Myocyte (in vitro differentiated cells): ENCODE measurements around the gene MICU1. TPM values are rescaled to one million over a fixed set of nuclear protein-coding genes. Genes with fewer than 3 reads are reported as not detected.
A peak's percentile ranks its signal among the peaks of the same experiment; 100 is the strongest.
"Not testable (repeated sequence)": the region's sequence is repeated elsewhere in the genome, so short reads cannot be mapped to it uniquely, and the experiment has no call there.

Experiments
- DNase-seq: peaks from one replicate; pipeline ENCODE4 v3.0.0-alpha.2; 2012; ENCODE audit warnings: low read depth
- total RNA-seq: library from RNA; depleted of rRNA; stranded (reverse); fragments of >200 nt; gene quantifications from 2 replicates; pipeline ENCODE4 v1.2.3, GENCODE V29; 2014

The MICU1 gene
- total RNA-seq, 1 donor from 2014 or later = 192 TPM

DNA sequence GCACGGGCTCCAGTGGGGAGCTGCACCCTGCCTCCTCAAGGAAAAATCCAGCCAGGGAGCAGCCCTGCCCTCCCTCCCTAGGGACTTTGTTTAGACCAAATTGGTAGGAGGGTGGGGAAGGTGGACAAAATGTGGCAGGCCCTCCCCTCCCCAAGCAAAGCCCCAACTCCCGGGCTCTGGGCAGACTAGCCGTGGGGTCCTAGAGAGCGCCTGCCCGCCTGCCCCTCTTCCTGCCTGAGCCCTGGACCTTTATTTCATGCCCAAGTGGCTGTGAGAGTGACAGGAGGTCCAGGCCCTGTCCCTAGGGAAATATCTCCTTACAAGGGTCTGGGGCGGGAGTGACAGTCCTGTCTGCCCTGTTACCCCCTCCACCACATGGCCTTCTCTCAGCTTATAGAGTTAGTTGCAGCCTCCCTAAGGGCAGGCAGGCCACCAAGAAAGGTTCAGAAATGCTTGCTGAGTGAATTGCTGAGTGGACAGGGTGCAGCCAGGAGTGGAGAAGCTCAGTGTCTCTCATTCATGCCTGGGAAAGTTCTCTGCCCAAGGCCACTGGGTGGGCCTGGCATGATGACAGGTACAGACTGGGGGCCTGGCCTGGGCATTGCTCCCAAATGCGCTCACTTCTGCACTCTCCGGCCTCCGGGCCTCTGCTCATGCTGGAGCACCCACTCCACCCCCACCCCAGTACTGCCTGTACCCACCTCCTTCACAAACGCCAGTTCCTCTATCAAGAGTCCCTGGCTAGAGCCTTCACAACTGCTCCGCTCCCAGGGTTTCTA lies 296.4 kb downstream of the MICU1 start:
- no peak for DNase-seq

DNA sequence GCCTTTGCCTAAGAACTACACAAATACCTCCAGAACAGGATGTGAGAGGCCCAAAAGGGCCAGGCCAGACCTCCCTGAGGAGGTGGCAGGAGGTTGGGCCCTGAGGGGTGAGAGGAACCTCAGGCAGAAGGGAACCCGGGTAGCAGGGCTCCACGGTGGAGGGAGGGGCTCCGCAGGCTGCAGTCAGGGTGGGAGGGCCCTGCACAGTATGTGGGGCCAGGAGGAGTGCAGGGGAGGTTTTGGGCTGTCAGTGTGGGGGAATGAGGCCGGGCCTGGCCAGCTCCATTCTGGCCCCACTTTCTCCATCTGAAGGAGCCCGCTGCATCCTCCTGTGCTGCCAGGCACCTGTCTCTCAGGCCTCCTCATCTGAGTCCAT lies 297.1 kb downstream of the MICU1 start:
- DNase-seq = no peak

DNA sequence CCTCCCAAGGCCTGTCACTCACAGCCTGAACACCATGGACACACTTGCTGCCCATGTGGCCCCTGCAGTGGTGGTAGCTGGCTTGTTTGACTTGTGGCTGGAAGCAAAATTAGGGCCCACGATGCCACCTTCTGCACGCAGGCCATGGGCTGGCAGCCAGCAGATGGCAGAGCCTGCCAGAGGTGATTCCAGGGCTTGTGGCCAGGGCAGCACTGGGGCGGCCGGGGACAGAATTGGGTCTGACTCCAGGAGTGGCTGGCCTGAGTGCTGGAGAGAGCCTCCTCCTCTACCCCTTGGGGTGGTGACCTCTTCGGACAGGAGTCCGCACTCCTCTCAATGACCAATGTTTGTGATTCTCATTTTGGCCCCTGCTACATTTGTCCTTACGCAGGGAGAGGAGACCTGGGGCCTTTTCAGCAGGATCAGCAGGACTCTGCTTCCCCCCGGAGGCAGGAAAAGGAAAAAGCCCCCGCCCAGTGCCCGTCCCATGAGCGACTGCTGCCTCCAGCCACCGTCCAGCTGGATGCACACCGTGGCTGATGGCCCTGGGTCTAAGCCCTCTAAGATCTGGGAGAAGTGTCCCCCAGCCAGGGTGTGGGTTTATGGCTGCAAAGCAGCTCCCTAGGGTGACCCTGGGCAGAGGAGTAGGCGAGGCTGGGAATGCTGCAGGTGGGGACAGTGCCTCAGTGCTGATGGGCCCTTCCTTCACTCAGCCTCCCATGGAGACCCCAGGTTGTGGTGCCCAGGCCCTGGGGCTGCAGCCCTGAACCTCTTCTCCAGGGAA lies 297.6 kb downstream of the MICU1 start:
- DNase-seq = peak; percentile 84

DNA sequence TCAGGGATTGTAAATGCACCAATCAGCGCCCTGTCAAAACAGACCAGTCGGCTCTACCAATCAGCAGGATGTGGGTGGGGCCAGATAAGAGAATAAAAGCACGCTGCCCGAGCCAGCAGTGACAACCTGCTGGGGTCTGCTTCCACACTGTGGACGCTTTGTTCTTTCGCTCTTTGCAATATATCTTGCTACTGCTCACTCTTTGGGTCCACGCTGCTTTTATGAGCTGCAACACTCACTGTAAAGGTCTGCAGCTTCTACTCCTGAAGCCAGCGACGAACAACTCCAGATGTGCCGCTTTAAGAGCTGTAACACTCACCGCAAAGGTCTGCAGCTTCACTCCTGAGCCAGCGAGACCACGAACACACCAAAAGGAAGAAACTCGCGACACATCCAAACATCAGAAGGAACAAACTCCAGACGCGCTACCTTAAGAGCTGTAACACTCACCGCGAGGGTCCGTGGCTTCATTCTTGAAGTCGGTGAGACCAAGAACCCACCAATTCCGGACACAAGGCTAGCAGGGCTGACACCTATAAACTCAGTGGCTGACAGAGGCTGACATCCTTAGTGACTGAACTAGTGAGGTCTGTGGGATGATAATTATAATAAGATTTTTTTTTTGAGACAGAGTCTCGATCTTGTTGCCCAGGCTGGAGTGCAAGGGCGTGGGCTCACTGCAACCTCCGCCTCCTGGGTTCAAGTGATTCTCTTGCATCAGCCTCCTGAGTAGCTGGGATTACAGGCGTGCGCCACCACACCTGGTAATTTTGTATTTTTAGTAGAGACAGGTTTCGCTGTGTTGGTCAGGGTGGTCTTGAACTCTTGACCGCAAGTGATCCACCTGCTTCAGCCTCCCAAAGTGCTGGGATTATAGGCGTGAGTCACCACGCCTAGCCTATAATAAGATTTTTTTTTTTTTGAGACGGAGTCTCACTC lies 298.9 kb downstream of the MICU1 start:
- not testable (repeated sequence) for DNase-seq

DNA sequence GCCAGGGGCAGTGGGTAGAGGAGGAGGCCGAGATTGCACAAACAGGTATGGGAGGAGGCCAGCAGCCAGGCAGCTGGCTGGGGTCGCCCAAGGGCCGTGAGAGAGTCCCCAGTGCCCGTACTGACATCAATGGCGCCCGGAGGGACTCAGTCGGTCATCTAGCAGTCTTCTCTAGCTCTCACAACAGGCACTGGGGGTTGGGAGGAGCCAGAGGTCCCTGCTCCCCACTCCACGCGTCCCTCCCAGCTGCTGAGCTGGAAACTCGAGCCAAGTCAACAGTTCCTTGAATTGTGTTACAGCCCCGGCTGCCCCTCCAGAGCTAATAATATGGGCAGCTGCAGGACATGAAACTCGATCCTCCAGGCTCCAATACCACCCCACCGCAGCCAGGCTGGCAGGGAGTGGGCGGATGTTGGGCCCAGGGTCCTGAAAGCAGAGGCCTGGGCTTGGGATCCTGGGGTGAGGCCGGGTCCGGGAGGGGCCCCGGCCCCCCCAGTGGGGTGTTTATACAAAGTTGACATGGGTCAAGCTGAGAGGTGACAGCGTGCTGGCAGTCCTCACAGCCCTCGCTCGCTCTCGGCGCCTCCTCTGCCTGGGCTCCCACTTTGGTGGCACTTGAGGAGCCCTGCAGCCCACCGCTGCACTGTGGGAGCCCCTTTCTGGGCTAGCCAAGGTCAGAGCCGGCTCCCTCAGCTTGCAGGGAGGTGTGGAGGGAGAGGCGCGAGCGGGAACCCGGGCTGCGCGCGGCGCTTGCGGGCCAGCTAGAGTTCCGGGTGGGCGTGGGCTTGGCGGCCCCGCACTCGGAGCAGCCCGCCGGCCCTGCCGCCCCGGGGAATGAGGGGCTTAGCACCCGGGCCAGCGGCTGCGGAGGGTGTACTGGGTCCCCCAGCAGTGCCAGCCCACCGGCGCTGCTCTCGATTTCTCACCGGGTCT lies 300.4 kb downstream of the MICU1 start:
- DNase-seq = peak; percentile 99

DNA sequence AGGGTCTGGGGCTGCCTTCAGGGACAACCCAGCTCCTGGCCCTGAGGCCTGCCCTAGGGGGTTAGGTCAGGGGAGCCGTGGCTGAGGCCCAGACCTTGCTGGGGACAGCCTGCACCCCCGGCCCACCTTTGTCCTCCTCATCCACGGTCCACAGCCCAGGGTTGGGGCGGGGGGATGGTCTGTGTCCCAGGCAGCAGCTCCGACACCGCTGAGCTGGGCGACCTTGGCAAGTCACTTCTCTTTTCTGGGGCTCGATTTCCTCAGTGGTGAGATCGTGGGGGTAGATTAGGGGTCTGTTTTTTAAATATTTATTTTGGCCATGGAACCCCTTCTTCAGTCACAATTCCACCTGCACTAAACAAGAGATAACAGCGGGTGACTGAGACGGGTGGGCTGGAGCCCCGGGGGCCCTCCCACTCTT lies 302.1 kb downstream of the MICU1 start:
- no peak for DNase-seq

DNA sequence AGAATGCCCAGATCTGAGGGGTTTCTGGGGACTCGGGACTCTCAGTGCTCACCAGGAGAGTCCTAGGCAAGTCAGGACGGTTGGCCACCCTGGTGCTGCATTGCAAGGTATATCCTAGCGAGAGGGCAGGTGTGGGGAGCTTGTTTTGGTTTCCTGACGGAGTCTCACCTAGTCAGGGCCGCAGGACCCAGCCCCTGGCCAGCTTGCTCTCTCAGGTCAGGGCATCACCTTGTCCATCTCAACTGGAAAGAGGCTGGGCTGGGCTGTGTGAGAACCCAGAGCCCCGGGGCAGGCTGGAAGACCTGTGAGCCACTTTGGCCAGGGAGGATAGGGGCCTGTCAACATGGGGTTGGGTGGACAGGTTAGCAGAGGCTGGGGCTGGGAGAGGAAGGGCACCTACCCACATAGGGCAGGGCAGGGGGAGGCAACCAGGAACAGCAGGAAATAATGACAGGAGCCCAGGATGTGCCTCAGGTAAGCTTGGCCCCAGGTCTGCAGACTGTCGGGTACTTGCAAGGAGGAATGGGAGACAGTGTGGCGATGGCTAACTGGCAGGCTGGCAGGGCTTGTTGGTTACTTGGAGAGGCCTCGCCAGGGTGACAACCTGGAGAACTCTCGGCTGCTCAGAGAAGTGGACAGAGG lies 302.6 kb downstream of the MICU1 start:
- no peak for DNase-seq

DNA sequence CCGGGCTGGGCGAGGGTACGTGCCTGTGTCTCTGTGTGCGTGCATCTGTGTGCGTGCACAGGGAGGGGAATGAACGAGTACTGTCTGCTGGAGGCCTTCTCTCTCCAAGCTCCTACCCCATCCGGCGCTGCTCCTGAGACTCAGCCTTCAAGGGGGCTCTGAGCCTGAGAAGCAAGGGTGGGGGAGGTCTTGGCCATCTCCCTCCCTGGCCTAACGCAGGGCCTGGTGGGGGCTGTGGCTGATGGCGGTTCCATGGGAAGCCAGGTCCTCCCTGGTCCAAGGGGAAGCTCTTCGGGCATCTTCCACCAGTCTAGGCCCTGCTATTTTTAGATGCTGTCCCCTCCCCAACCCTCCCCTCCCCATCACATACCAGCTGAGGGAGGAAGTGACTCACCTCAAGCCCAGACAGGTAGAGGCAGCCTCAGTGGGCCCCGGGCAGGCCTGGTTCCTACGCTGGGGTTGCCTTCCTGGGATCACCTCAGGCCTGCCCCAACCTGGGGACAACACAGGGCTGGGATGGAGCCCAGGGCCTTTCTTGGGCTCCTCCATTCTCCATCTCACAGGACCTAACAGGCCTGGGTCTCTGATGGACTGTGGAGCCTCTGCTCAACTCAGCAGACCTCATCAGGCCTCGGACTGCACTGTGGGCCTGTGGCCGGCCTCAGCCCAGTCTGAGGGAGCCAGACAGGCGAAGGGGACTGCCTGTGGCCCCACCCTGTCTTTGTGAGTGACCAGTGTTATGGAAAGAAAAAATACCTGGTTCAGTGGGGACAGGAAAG lies 303.4 kb downstream of the MICU1 start:
- DNase-seq = no peak

DNA sequence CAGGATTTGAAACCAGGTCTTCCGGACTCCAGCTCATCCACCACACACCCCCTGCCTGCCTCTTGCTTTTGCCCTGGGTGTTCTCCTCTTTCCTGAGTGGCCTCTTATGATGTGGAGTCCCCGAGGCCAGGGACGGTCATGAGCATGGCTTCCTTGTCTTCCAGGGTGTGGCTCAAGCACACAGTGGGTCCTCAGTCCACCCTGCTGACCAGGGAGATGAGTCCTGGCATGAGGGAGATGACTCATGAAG lies 303.9 kb downstream of the MICU1 start:
- DNase-seq = no peak

DNA sequence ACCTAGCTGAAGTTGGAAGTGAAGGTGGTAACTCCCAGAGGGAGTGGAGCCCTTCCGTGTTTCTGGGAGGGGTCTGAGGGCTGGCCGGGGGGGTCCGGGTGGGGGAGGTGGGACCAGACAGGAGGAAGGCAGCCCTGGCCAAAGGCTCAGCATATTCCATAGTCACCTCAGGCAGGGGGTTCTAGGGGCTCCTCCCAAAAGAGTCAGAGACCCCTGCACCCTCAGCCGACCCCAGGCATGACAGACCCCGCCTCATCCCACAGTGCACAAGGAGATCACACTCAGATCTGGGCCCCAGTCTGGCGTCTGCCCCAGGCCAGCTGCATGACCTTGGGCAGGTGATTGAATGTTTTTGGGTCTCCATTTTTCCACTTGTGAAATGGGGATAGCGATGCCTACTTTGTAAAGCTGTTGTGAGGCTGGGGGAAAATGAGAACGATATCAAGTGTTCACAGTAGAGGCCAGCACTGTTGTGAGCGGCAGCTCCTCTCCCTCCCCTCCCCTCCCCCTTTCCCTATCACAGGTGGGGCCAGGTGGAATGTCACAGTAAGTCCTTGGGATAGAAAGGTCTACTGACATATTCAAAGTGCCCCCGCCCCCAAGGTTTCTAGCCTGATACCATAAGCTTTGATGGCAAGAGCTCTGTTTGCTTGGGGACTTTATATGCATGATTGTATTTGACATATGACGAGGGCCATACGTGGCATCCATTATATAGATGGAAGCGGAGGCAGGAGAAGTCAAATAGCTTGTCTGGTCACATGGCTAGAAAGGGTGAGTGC lies 304.4 kb downstream of the MICU1 start:
- no peak for DNase-seq

DNA sequence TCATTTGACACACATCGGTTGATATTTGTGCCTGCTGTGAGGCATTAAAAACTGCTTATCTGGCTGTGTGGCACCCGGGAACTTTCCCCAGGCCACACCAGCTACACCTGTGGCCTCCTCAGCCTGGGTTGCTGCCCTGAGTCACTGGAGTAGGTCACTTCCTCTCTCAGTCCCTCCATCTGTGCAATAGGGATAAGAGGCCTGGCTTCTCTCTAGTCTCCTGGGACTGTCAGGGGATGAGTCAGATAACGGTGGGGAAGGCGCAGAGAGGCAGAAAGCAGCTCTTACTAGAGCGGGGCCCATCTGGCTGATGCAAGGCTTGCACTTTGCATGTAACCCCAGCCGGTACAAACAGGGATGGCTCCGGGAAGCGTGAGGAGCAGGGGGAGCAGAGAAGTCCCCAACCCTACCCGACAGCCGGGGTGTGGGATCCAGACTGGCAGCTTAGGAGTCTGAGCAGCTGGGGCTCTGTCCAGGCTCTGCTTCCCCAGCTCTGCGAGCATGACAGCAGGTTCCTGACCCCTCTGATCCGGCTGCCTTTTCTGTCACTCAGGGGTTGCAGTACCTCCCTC lies 305.1 kb downstream of the MICU1 start:
- DNase-seq = peak; percentile 99

DNA sequence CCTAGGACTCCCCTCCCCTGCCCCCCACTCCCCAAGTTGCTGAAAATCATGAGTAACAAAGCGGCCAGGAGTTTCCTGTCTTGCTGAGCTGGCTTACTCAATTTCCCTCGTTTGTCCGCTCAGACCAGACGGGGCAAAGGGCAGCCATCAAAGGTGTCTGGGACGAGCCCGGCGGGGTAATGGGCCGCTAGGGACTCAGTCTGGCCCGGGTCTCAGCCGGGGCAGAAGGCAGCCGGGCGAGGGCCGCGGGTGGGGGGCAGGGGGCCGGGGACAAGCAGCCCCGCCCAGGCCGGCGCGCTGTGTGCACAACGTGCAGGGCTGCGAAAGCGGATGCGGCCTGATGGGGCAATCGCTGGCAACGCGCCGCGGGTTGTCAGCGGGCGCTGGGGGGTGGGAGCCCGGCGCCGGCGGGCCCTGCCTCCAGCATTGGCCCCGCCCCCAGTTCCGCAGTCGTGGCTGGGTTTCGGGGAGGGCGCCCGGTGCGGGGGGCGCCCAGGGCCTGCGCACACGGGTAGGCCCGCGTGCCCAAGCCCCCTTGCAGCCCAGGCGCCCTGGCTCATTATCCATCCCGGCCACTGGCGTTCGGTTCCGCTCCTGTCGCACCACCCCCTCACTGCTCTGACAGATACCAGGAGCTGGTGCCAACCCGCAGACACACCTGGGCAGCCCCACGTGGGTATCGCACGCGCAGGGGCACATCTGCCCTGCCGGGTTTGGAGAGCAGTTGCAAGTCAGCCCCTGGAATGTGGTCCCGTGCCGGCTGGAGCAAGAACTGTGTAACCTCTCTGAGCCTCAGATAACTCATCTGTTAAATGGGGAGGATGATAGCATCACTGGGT lies 306.2 kb downstream of the MICU1 start:
- peak; percentile 88 for DNase-seq

DNA sequence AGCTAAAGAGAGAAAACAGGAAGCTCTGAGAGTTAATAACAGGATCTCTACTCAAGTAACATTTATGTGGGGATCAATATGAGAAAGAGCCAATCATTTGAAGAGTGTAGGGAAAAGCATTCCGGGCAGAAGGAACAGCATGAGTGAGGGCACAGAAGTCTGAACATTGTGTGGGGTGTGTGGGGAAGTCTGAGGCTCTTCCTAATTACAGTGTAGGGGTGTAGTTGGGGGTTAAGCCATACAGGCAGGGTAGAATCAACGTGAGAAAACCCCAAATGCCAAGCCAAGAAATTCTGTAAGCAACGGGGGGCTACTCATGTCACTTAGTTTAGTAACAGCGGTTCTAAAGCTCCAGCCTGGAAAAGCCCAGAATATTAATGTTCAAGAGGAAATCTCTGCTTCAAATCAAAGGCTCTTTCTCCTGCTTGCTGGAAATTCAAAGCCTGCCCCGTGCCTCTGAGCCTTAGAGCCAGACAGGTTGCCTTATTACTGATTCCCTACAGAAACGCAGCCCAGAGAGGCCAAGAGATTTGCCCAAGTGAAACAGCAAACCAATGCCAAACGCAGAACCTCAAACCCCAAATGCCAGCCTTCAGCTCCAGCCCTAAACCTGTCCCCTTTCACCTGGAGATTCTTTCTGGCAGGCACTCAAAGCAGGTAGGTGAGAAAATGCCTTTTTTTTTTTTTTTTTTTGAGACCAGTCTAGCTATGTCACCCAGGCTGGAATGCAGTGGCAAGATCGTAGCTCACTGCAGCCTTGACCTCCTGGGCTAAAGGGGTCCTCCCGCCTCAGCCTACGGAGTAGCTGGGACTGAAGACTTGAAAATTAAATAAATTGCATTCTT lies 307.2 kb downstream of the MICU1 start:
- DNase-seq = no peak
